SK-N-MC (cell line): Measurements from ENCODE around the gene GRIP1.

Experiments
- DNase-seq: peaks from one replicate; pipeline ENCODE4 v3.0.0-alpha.2; 2011; ENCODE audit warnings: low read depth, low spot score
- H3K27ac ChIP-seq: fragments of 200-600 bp; sonication (generic); 2 replicates; pipeline ENCODE4 v1.5.1; 2016; ENCODE audit warnings: mixed run types
- H3K36me3 ChIP-seq: fragments of 200-600 bp; sonication (generic); 2 replicates; pipeline ENCODE4 v1.6.1; 2017; ENCODE audit warnings: antibody characterized with exemption, low read length, mixed read lengths; ENCODE audit not compliant: insufficient read depth
- H3K4me3 ChIP-seq: fragments of 200-600 bp; sonication (generic); 2 replicates; pipeline ENCODE4 v1.5.1; 2016
- H3K9ac ChIP-seq: fragments of 200-600 bp; sonication (generic); 2 replicates; pipeline ENCODE4 v1.8.0; 2017; ENCODE audit warnings: mixed run types, mixed read lengths; ENCODE audit not compliant: insufficient read length
- H3K9me3 ChIP-seq: fragments of 200-600 bp; sonication (generic); 2 replicates; pipeline ENCODE4 v1.6.1; 2017; ENCODE audit warnings: low read depth, mild to moderate bottlenecking, antibody characterized with exemption, low read length, moderate library complexity, mixed read lengths
- EZH2 ChIP-seq: fragments of 200-600 bp; sonication (generic); IDR thresholded peaks from one replicate; pipeline ENCODE4 v1.6.1; 2017; ENCODE audit warnings: antibody characterized with exemption
- FOXP2 ChIP-seq: optimal IDR thresholded peaks from 2 replicates; pipeline ENCODE3; 2011; ENCODE audit warnings: mild to moderate bottlenecking, moderate library complexity; ENCODE audit not compliant: insufficient read depth; ENCODE audit errors: extremely low read length, control extremely low read depth
- POLR2AphosphoS5 ChIP-seq: IDR thresholded peaks from 2 replicates; pipeline ENCODE4 v1.6.1; 2012; ENCODE audit warnings: mild to moderate bottlenecking, low read depth, low read length, borderline replicate concordance

The GRIP1 gene

GRCh38 chr12:66644151-66644550 lies 34.7 kb downstream of the GRIP1 start:
- H3K4me3 ChIP-seq: no peak overlapping the region
- no peak for DNase-seq
- H3K27ac ChIP-seq: no peak overlapping the region
- H3K9me3 ChIP-seq: no peaks in the 10 kb centered on the region
- TF ChIP-seq POLR2AphosphoS5 (no peak), FOXP2 (no peak), EZH2 (no peak)
- H3K9ac ChIP-seq: no peak overlapping the region
- H3K36me3 ChIP-seq: no peaks in the 10 kb centered on the region

GRCh38 chr12:66640691-66641460 lies 38.0 kb downstream of the GRIP1 start:
- no peak for DNase-seq
- Histone ChIP-seq H3K36me3 (no peaks in the 10 kb centered on the region), H3K9me3 (no peaks in the 10 kb centered on the region), H3K27ac (no peak overlapping the region), H3K9ac (no peak overlapping the region), H3K4me3 (no peak overlapping the region)
- TF ChIP-seq FOXP2: no peak
- TF ChIP-seq POLR2AphosphoS5: no peak
- TF ChIP-seq EZH2: no peak

- no peaks in the 10 kb centered on the region for H3K9me3 ChIP-seq
- H3K4me3 ChIP-seq: no peak overlapping the region
- no peak overlapping the region for H3K9ac ChIP-seq
- TF ChIP-seq POLR2AphosphoS5 (no peak), EZH2 (no peak), FOXP2 (no peak)
- DNase-seq: no peak
- no peaks in the 10 kb centered on the region for H3K36me3 ChIP-seq
- no peak overlapping the region for H3K27ac ChIP-seq
These were observed 40.2 kb downstream of the GRIP1 start for GRCh38 chr12:66638666-66639065.

- no peaks in the 10 kb centered on the region for H3K36me3 ChIP-seq
- no peak for TF ChIP-seq EZH2
- TF ChIP-seq FOXP2: no peak
- TF ChIP-seq POLR2AphosphoS5: no peak
These were observed 41.1 kb downstream of the GRIP1 start for GRCh38 chr12:66637699-66638301.

GRCh38 chr12:66636771-66637170 lies 42.1 kb downstream of the GRIP1 start:
- Histone ChIP-seq H3K9ac (no peak overlapping the region), H3K36me3 (no peaks in the 10 kb centered on the region)
- TF ChIP-seq FOXP2 (no peak), EZH2 (no peak), POLR2AphosphoS5 (no peak)

More at GRCh38 chr12:66637699-66638301, 41.1 kb downstream of the GRIP1 start:
- no peak overlapping the region for H3K9ac ChIP-seq
- no peak overlapping the region for H3K4me3 ChIP-seq
- no peaks in the 10 kb centered on the region for H3K9me3 ChIP-seq
- H3K27ac ChIP-seq: no peak overlapping the region
- DNase-seq: no peak

GRCh38 chr12:66633676-66634075 lies 45.2 kb downstream of the GRIP1 start:
- TF ChIP-seq FOXP2 (no peak), POLR2AphosphoS5 (no peak), EZH2 (no peak)
- H3K9ac ChIP-seq: no peak overlapping the region
- DNase-seq: no peak
- no peak overlapping the region for H3K27ac ChIP-seq
- H3K9me3 ChIP-seq: no peaks in the 10 kb centered on the region
- no peaks in the 10 kb centered on the region for H3K36me3 ChIP-seq
- H3K4me3 ChIP-seq: no peak overlapping the region

More at GRCh38 chr12:66636771-66637170, 42.1 kb downstream of the GRIP1 start:
- Histone ChIP-seq H3K9me3 (no peaks in the 10 kb centered on the region), H3K4me3 (no peak overlapping the region), H3K27ac (no peak overlapping the region)
- no peak for DNase-seq

GRCh38 chr12:66629138-66629870 lies 49.6 kb downstream of the GRIP1 start:
- DNase-seq: no peak
- no peaks in the 10 kb centered on the region for H3K9me3 ChIP-seq
- H3K9ac ChIP-seq: no peak overlapping the region
- H3K36me3 ChIP-seq: no peaks in the 10 kb centered on the region
- H3K4me3 ChIP-seq: no peak overlapping the region
- no peak for TF ChIP-seq EZH2
- TF ChIP-seq POLR2AphosphoS5: no peak
- TF ChIP-seq FOXP2: no peak
- no peak overlapping the region for H3K27ac ChIP-seq

GRCh38 chr12:66627988-66628317 lies 50.9 kb downstream of the GRIP1 start:
- DNase-seq: no peak

GRCh38 chr12:66627270-66627987 lies 51.4 kb downstream of the GRIP1 start:
- no peak for DNase-seq
- no peak overlapping the region for H3K27ac ChIP-seq

More at GRCh38 chr12:66627988-66628317, 50.9 kb downstream of the GRIP1 start:
- TF ChIP-seq POLR2AphosphoS5: no peak
- TF ChIP-seq EZH2: no peak
- no peak for TF ChIP-seq FOXP2
- no peak overlapping the region for H3K27ac ChIP-seq
- no peak overlapping the region for H3K9ac ChIP-seq
- no peaks in the 10 kb centered on the region for H3K36me3 ChIP-seq
- no peak overlapping the region for H3K4me3 ChIP-seq
- H3K9me3 ChIP-seq: no peaks in the 10 kb centered on the region

More at GRCh38 chr12:66627270-66627987, 51.4 kb downstream of the GRIP1 start:
- TF ChIP-seq FOXP2 (no peak), EZH2 (no peak), POLR2AphosphoS5 (no peak)
- Histone ChIP-seq H3K9me3 (no peaks in the 10 kb centered on the region), H3K9ac (no peak overlapping the region), H3K36me3 (no peaks in the 10 kb centered on the region), H3K4me3 (no peak overlapping the region)
